ENCODE results near the gene SLC23A3.

DNA sequence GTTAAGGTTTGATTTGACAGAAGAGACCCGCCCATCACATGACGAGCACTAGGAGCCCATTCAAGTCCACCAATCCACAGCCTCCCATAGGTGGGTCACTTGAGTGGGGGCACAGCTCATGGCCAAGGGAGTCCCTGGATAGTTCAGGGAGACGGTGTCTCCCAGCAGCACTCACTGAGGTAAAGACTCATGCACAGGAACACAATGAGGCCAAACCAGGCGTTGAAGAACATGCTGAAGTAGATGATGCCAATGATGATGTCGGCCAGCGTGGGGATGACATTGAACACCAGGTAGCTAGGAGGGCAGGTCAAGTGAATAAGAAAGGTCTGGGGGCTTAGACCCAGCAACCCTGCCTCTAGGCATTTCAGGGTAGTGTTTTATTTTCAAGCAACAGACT lies 45.0 kb upstream of the SLC23A3 start:
- TF ChIP-seq CTCF (IDR thresholded peaks at IDR 0.05; ENCODE audit: low read length) (no peak), EZH2phosphoT487 (IDR thresholded peaks at IDR 0.05; ENCODE audit: low read length) (no peak)
